Measurements from ENCODE around the gene ZNRF2. TPM values are rescaled to one million over a fixed set of nuclear protein-coding genes. Genes with fewer than 3 reads are reported as not detected.

The ZNRF2 gene
- total and polyA plus RNA-seq, 4 donors: 4.8 to 21.1 (median 11.2) TPM

DNA sequence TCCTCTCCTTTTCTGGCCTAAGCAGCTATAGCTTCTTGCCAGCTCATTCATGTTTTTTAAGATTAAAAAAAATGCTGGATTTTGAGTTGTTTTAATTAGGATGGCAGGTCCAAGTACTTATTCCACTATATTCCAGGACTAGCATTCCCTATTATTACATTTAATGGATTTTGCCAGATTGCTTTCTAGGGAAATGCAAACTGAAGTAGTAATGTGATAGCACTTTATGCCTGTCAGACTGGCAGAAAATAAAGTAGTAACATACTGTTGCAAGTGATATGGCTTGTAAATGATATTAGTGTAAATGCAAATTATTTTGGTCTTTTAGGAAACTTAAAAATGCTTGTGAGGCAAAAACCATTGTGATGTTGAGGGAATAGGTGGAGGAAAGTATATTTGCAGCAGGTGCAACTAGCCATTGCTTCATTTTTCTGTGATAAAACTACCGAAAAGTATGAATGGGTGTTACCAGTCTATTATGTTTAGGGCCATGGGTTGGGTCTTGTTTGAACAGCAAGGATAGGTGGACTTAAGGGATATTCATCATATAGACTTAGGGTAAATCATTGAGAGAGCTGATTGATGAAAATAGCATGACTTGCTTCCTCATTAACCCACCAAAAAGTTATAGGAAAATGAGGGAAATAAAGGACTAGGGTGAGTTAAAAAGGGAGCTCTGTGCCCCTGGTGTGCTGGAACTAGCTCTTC lies 19.9 kb downstream of the ZNRF2 start:
- no peak for ATAC-seq (ENCODE audit: low FRiP score)
- Histone ChIP-seq H3K4me3 (ENCODE audit: low read length in 2 of 2) (no peak overlapping the region), H3K36me3 (ENCODE audit: control insufficient read depth in 1 of 2, insufficient read depth in 2 of 2, low read length in 1 of 2) (no peaks in the 10 kb centered on the region), H3K4me1 (ENCODE audit: control insufficient read depth in 1 of 2, insufficient read depth in 2 of 2, low read length in 2 of 2) (peaks cover 2 to 5% of the 10 kb centered on the region in 2 donors), H3K27me3 (ENCODE audit: control insufficient read depth in 1 of 2, insufficient read depth in 2 of 2, low read length in 1 of 2) (no peaks in the 10 kb centered on the region), H3K27ac (ENCODE audit: low read depth in 1 of 2, low read length in 2 of 2) (no peak overlapping the region), H3K9me3 (ENCODE audit: control insufficient read depth, low read length) (no peaks in the 10 kb centered on the region)
- intact Hi-C loops (cut with DNase I): no loop called here
- DNase-seq: no peak
- WGBS, 2 donors: 92 to 97% methylated on average over 1 of the region's 1 CpG

DNA sequence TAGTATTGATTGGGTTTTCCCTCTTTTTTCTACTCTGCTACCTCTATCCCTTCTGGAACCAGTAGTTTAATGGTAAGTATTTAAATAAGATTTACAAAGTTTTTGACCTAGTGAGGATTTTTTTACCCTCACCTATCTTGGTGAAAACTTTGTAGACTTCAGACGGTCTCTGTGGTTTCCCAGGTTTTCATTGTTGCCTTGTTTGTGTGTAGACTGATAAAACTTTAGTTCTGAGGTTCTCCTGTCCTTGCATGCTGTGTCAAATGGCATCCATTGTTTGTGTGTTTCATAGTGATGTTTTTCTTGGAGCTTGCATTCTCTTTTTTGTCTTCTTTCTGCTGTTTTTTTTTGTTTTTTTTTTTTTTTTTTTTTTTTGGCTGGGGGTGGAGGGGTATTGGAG lies 22.6 kb downstream of the ZNRF2 start:
- Histone ChIP-seq H3K27me3 (ENCODE audit: control insufficient read depth in 1 of 2, insufficient read depth in 2 of 2, low read length in 1 of 2) (no peaks in the 10 kb centered on the region), H3K4me1 (ENCODE audit: control insufficient read depth in 1 of 2, insufficient read depth in 2 of 2, low read length in 2 of 2) (peaks cover 2 to 5% of the 10 kb centered on the region in 2 donors), H3K4me3 (ENCODE audit: low read length in 2 of 2) (no peak overlapping the region), H3K27ac (ENCODE audit: low read depth in 1 of 2, low read length in 2 of 2) (no peak overlapping the region), H3K9me3 (ENCODE audit: control insufficient read depth, low read length) (no peaks in the 10 kb centered on the region), H3K36me3 (ENCODE audit: control insufficient read depth in 1 of 2, insufficient read depth in 2 of 2, low read length in 1 of 2) (no peaks in the 10 kb centered on the region)
- DNase-seq: no peak
- intact Hi-C loops (cut with DNase I): no loop called here
- 94 to 97% methylated on average over 1 of the region's 1 CpG for WGBS, 2 donors
- no peak for ATAC-seq (ENCODE audit: low FRiP score)

DNA sequence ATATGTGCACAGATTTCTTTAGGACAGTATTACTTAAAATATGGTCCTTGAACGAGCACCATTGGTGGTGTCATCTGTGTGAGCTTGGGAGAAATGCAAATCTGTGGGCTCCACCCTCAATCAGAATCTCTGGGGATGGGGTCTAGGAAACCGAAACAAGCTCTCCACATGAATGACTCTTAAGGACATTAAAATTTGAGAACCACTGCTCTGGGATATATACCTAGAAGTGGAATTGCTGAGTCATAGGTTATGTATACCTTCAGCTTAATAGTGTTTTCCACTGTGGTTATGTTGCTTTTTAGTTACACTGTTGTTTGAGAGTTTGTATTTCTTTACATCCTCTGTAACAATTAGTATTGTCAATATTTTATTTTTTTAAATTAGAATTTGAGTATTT lies 24.0 kb downstream of the ZNRF2 start:
- intact Hi-C loops (cut with DNase I): no loop called here
- H3K4me1 ChIP-seq (ENCODE audit: control insufficient read depth in 1 of 2, insufficient read depth in 2 of 2, low read length in 2 of 2): peaks cover 2 to 3% of the 10 kb centered on the region in 2 donors
- WGBS, 2 donors: 96 to 99% methylated on average over 2 of the region's 2 CpGs
- ATAC-seq (ENCODE audit: low FRiP score) (no peak), DNase-seq (no peak)
- no peaks in the 10 kb centered on the region for H3K27me3 ChIP-seq (ENCODE audit: control insufficient read depth in 1 of 2, insufficient read depth in 2 of 2, low read length in 1 of 2)
- H3K36me3 ChIP-seq (ENCODE audit: control insufficient read depth in 1 of 2, insufficient read depth in 2 of 2, low read length in 1 of 2): no peaks in the 10 kb centered on the region
- H3K9me3 ChIP-seq (ENCODE audit: control insufficient read depth, low read length): no peaks in the 10 kb centered on the region
- no peak overlapping the region for H3K4me3 ChIP-seq (ENCODE audit: low read length in 2 of 2)
- H3K27ac ChIP-seq (ENCODE audit: low read depth in 1 of 2, low read length in 2 of 2): no peak overlapping the region

GRCh38 chr7:30309302-30309701 lies 24.9 kb downstream of the ZNRF2 start:
- WGBS, 2 donors: 86 to 98% methylated on average over 1 of the region's 1 CpG
- no peaks in the 10 kb centered on the region for H3K27me3 ChIP-seq (ENCODE audit: control insufficient read depth in 1 of 2, insufficient read depth in 2 of 2, low read length in 1 of 2)
- intact Hi-C loops (cut with DNase I): no loop called here
- no peak for ATAC-seq (ENCODE audit: low FRiP score)
- no peaks in the 10 kb centered on the region for H3K9me3 ChIP-seq (ENCODE audit: control insufficient read depth, low read length)
- H3K27ac ChIP-seq (ENCODE audit: low read depth in 1 of 2, low read length in 2 of 2): no peak overlapping the region
- DNase-seq: no peak
- no peaks in the 10 kb centered on the region for H3K36me3 ChIP-seq (ENCODE audit: control insufficient read depth in 1 of 2, insufficient read depth in 2 of 2, low read length in 1 of 2)
- peaks cover 0 to 3% of the 10 kb centered on the region in 2 donors for H3K4me1 ChIP-seq (ENCODE audit: control insufficient read depth in 1 of 2, insufficient read depth in 2 of 2, low read length in 2 of 2)
- H3K4me3 ChIP-seq (ENCODE audit: low read length in 2 of 2): no peak overlapping the region

DNA sequence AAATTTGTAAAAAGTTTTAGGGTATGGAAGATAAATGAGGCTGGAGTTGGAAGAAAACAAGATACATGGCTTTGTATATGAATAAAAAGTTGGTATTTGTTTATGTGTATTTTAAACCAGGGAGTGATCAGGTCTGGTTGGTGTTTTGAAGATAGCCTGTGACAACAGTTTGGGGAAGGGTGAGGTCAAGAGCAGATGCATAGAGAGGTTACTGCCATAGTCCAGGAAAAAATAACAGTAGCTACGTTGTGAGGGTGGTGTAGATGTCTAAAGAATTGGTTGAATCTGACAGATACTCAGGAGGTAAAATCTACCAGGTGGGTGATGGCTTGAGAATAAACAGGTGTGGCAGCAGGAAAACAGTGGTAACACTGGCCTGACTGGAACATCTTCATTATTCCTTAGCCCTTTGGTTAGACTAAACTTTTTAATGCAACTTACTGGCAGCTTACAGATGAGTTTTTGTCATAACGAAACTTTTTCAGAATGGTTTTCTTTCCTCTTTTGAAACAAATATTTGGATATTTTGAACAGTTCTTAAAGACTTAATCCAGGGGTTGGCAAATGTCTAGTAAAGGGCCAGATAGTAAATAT lies 25.5 kb downstream of the ZNRF2 start:
- Histone ChIP-seq H3K27ac (ENCODE audit: low read depth in 1 of 2, low read length in 2 of 2) (no peak overlapping the region), H3K9me3 (ENCODE audit: control insufficient read depth, low read length) (no peaks in the 10 kb centered on the region), H3K36me3 (ENCODE audit: control insufficient read depth in 1 of 2, insufficient read depth in 2 of 2, low read length in 1 of 2) (no peaks in the 10 kb centered on the region), H3K4me1 (ENCODE audit: control insufficient read depth in 1 of 2, insufficient read depth in 2 of 2, low read length in 2 of 2) (peaks cover 0 to 3% of the 10 kb centered on the region in 2 donors), H3K4me3 (ENCODE audit: low read length in 2 of 2) (no peak overlapping the region), H3K27me3 (ENCODE audit: control insufficient read depth in 1 of 2, insufficient read depth in 2 of 2, low read length in 1 of 2) (no peaks in the 10 kb centered on the region)
- ATAC-seq (ENCODE audit: low FRiP score): no peak
- no peak for DNase-seq
- WGBS, 2 donors: 94 to 95% methylated on average over 2 of the region's 2 CpGs
- intact Hi-C loops (cut with DNase I): no loop called here

DNA sequence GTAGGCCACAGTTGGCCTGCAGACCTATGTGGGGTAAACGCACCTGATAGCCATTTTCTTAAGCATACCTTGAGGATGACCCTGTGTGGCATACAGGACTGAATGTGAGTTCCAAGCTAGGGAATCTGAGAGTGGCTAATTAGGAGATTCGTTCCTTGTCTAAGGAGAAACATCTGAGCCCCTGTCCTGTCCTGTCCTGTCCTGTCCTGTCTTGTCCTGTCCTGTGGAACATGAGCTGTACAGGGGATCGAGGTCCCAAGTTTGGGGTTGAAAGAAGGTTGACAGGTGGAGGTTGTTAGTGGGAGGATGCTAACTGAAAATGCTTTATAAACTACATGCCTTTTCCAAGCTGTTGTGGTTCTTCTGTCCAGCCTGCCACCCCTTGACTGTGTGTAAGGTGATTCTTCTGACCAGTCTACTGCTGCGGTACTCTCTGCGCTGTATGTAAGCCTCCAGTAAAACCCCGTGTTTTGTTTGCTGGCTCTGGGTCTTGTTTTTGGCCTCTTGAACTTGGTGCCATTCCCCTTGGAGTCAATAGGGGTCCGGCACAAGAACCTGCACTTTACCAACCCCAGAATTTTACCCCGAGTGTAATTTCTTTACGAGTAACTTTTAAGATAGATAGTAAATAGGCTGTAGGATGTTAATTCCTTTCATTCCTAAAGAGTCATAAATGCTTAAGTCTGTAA lies 26.4 kb downstream of the ZNRF2 start:
- peaks cover 2 to 3% of the 10 kb centered on the region in 2 donors for H3K4me1 ChIP-seq (ENCODE audit: control insufficient read depth in 1 of 2, insufficient read depth in 2 of 2, low read length in 2 of 2)
- no peaks in the 10 kb centered on the region for H3K36me3 ChIP-seq (ENCODE audit: control insufficient read depth in 1 of 2, insufficient read depth in 2 of 2, low read length in 1 of 2)
- H3K27ac ChIP-seq (ENCODE audit: low read depth in 1 of 2, low read length in 2 of 2): no peak overlapping the region
- WGBS, 2 donors: 93 to 96% methylated on average over 9 of the region's 9 CpGs
- no peaks in the 10 kb centered on the region for H3K27me3 ChIP-seq (ENCODE audit: control insufficient read depth in 1 of 2, insufficient read depth in 2 of 2, low read length in 1 of 2)
- no peak for DNase-seq
- no peaks in the 10 kb centered on the region for H3K9me3 ChIP-seq (ENCODE audit: control insufficient read depth, low read length)
- ATAC-seq (ENCODE audit: low FRiP score): no peak
- intact Hi-C loops (cut with DNase I): no loop called here
- H3K4me3 ChIP-seq (ENCODE audit: low read length in 2 of 2): no peak overlapping the region

DNA sequence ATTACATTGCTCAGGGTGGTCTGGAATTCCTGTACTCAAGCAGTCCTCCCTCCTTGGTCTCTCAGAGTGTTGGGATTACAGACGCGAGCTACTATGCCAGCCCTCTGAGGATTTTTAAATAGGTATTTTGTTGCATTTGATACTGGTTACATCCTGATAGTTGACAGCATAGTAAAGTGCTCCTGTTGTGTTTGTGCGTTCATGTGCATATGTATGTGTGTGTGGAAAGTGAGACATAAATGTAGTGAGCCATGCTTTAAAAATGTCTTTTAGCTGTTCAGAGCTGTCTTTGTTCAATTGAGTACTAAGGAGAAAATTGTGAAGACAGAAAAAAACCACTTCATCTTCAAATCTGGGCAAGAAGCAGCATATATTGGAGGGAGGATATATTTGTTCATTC lies 27.8 kb downstream of the ZNRF2 start:
- ATAC-seq (ENCODE audit: low FRiP score) (no peak), DNase-seq (no peak)
- WGBS, 2 donors: 93 to 95% methylated on average over 3 of the region's 3 CpGs
- Histone ChIP-seq H3K4me3 (ENCODE audit: low read length in 2 of 2) (no peak overlapping the region), H3K9me3 (ENCODE audit: control insufficient read depth, low read length) (no peaks in the 10 kb centered on the region), H3K27ac (ENCODE audit: low read depth in 1 of 2, low read length in 2 of 2) (no peak overlapping the region), H3K4me1 (ENCODE audit: control insufficient read depth in 1 of 2, insufficient read depth in 2 of 2, low read length in 2 of 2) (peaks cover 0 to 2% of the 10 kb centered on the region in 2 donors), H3K27me3 (ENCODE audit: control insufficient read depth in 1 of 2, insufficient read depth in 2 of 2, low read length in 1 of 2) (no peaks in the 10 kb centered on the region), H3K36me3 (ENCODE audit: control insufficient read depth in 1 of 2, insufficient read depth in 2 of 2, low read length in 1 of 2) (no peaks in the 10 kb centered on the region)
- intact Hi-C loops (cut with DNase I): no loop called here

DNA sequence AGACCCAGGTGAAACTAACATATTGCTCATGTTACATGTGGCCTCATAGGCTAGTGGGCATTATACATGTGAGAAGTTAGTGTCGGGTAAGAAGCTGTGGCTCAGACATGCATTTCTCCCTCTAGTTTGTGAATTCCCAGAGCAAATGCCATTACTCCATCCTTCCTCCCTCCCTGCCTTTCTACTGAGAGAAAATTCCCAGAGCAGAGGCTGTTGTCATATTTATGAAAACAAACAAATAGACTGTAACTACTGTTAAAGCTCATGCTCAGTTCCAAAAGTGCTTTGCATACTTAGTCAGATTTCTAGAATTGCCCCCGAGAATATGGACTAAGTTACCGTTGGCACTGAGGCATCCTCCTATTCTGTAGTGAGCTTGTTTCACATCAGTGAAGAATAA lies 29.0 kb downstream of the ZNRF2 start:
- intact Hi-C loops (cut with DNase I): no loop called here
- peaks cover 0 to 2% of the 10 kb centered on the region in 2 donors for H3K4me1 ChIP-seq (ENCODE audit: control insufficient read depth in 1 of 2, insufficient read depth in 2 of 2, low read length in 2 of 2)
- ATAC-seq (ENCODE audit: low FRiP score): no peak
- H3K27me3 ChIP-seq (ENCODE audit: control insufficient read depth in 1 of 2, insufficient read depth in 2 of 2, low read length in 1 of 2): no peaks in the 10 kb centered on the region
- no peak overlapping the region for H3K4me3 ChIP-seq (ENCODE audit: low read length in 2 of 2)
- 80 to 85% methylated on average over 3 of the region's 3 CpGs for WGBS, 2 donors
- no peak for DNase-seq
- H3K36me3 ChIP-seq (ENCODE audit: control insufficient read depth in 1 of 2, insufficient read depth in 2 of 2, low read length in 1 of 2): no peaks in the 10 kb centered on the region
- no peaks in the 10 kb centered on the region for H3K9me3 ChIP-seq (ENCODE audit: control insufficient read depth, low read length)
- no peak overlapping the region for H3K27ac ChIP-seq (ENCODE audit: low read depth in 1 of 2, low read length in 2 of 2)

GRCh38 chr7:30313793-30314192 lies 29.4 kb downstream of the ZNRF2 start:
- Histone ChIP-seq H3K36me3 (ENCODE audit: control insufficient read depth in 1 of 2, insufficient read depth in 2 of 2, low read length in 1 of 2) (no peaks in the 10 kb centered on the region), H3K27ac (ENCODE audit: low read depth in 1 of 2, low read length in 2 of 2) (no peak overlapping the region), H3K4me3 (ENCODE audit: low read length in 2 of 2) (no peak overlapping the region), H3K4me1 (ENCODE audit: control insufficient read depth in 1 of 2, insufficient read depth in 2 of 2, low read length in 2 of 2) (peaks cover 0 to 2% of the 10 kb centered on the region in 2 donors), H3K9me3 (ENCODE audit: control insufficient read depth, low read length) (no peaks in the 10 kb centered on the region), H3K27me3 (ENCODE audit: control insufficient read depth in 1 of 2, insufficient read depth in 2 of 2, low read length in 1 of 2) (no peaks in the 10 kb centered on the region)
- intact Hi-C loops (cut with DNase I): no loop called here
- DNase-seq (no peak), ATAC-seq (ENCODE audit: low FRiP score) (no peak)
- WGBS, 2 donors: 87 to 91% methylated on average over 5 of the region's 5 CpGs
